ENCODE data around the gene PID1.

- no peak for TF ChIP-seq CTCF (IDR thresholded peaks at IDR 0.05; ENCODE audit: low read depth, low read length, missing input control)
- TF ChIP-seq TAF1 (conservative IDR thresholded peaks at IDR 0.05), result no peak
Measured at GRCh38 chr2:229132236-229132635, 138.9 kb downstream of the PID1 start.
